SW480 (cell line): Measurements from ENCODE around the gene SPTAN1.
"Not testable (repeated sequence)": the region's sequence is repeated elsewhere in the genome, so short reads cannot be mapped to it uniquely, and the experiment has no call there.

Experiments used
- DNase-seq: peaks from one replicate; pipeline ENCODE4 v3.0.0-alpha.2; 2016; ENCODE audit warnings: low spot score

Gene SPTAN1

GRCh38 chr9:128552153-128552743 is at the start of gene SPTAN1:
Gene SPTAN1 (plus strand): TSS chr9:128552587. CDS start chr9:128566741, 14,154 bp downstream.
- DNase-seq, result peak; percentile 89

DNA sequence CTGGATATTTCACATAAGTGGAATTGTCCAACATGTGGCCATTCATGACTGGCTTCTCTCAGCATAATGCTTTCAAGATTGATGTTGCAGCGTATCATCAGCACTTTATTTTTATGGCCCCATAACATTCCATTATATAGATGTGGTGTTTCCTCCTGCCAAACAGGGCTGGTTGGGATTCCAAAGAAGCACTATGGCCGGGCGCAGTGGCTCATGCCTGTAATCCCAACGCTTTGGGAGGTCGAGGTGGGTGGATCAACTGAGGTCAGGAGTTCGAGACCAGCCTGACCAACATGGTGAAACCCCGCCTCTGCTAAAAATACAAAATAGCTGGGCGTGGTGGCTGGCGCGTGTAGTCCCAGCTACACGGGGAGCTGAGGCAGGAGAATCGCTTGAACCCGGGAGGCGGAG is 49.0 kb upstream of the SPTAN1 start:
- DNase-seq, result not testable (repeated sequence)

DNA sequence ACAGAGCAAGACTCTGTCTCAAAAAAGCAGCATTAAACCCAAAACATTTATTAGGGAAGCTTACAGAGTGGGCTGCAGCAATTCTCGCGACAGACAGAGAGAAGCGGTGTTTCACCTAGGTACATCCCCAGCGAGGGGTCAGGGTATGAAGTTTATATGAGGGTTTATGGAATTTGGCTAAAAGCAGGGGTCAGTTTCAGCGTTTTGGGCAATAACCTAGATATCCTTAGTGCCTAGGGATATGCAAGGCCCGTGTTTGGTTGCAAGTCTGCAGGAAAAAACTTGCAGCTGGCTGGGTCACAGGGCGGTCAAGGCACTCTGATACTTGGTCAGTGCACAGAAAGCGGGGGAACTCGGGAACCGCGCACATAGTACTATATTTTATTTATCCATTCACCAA is 48.5 kb upstream of the SPTAN1 start:
- no peak for DNase-seq

DNA sequence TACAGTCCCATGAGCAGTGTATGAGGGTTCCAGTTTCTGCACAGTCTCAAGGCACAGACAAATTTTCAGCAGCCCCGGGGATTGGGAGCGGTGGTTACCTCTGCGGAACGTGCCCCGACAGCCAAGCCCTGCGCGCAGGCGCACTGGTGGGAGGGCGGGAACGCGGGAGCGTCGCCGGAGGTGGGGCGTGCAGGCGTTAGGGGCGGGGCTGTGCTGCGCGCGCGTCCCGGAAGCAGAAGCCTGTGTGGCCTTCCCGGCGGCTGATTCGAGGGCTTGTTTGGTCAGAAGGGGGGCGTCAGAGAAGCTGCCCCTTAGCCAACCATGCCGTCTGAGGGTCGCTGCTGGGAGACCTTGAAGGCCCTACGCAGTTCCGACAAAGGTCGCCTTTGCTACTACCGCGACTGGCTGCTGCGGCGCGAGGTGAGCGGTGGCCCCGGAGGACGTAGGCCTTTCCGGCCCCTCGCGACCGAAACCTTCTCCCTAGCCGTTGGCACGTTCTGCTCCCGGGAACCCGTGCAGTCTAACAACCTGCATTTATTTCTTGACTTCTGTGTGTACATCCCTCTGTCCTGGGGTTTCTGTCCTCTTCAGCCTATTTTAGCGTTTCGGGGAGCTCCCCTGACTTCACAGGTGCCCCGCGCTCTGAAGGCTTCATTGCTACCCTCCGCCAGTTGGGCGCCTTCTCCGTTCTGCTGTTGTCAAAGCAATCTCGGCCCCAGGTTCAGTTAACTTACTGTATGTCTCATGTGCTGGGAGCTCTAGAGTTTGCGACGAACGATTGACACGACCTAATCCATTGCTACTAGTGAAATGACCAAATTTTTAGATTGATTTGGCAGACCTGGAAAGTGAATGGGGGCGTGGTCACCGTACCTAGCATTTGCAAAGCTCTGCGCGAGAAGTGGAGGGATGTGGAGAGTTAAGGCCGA is 47.6 kb upstream of the SPTAN1 start, which contains the start of gene GLE1:
Gene GLE1, plus strand, starts transcription at position 235 of the 929 bp plus-strand sequence. Its CDS starts 87 bp downstream, at position 322.
- DNase-seq, result peak; percentile 84

GRCh38 chr9:128505414-128505765 is 47.0 kb upstream of the SPTAN1 start:
- no peak for DNase-seq

DNA sequence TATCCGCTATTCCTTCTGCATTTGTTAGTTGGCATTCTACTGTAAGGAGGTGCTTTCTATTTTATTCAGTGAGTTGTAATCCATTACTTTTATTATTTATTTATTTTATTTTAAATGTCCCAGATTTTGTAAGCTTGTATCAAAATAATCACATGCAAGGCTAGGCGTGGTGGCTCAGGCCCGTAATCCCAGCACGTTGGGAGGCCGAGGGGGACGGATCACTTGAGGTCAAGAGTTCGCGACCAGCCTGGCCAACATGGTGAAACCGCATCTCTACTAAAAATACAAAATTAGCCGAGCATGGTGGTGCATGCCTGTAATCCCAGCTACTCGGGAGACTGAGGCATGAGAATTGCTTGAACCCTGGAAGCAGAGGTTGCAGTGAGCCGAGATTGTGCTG is 46.5 kb upstream of the SPTAN1 start:
- not testable (repeated sequence) for DNase-seq

- DNase-seq, result no peak
Measured at GRCh38 chr9:128512820-128513219, 39.6 kb upstream of the SPTAN1 start.

- no peak for DNase-seq
Measured at GRCh38 chr9:128521956-128522355, 30.4 kb upstream of the SPTAN1 start.

- no peak for DNase-seq
Measured at GRCh38 chr9:128523199-128523925, 29.0 kb upstream of the SPTAN1 start.

GRCh38 chr9:128526720-128527119 is 25.7 kb upstream of the SPTAN1 start:
- DNase-seq, result no peak

DNA sequence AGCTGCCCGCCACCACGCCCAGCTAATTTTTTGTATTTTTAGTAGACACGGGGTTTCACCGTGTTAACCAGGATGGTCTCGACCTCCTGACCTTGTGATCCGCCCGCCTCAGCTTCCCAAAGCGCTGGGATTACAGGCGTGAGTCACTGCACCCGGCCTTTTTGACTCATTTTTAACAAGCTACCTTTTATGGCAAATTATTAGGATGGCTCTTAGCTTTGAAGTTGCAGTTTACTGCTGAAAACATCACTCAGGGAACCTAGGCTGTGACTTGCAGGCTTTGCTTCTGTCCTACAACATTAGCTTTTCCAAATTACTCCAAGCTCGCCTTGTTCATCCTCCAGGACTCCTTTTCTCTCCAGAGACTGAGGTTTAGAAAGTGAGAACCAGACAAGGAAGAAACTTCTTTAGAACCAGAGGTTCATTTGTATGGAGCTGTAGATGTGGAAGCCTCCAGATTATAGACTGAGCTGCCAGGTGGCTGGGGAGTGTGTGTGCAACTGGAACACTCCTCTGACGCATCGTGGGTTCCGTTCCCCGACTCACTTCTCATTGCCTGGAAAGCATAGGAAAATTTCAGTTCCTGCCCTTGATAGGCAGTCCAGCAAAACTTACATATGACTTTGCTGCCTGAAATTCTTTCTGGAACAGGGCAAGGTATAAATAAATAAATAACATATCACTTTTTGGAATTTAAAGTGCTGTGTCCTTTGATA is 23.8 kb upstream of the SPTAN1 start:
- no peak for DNase-seq

DNA sequence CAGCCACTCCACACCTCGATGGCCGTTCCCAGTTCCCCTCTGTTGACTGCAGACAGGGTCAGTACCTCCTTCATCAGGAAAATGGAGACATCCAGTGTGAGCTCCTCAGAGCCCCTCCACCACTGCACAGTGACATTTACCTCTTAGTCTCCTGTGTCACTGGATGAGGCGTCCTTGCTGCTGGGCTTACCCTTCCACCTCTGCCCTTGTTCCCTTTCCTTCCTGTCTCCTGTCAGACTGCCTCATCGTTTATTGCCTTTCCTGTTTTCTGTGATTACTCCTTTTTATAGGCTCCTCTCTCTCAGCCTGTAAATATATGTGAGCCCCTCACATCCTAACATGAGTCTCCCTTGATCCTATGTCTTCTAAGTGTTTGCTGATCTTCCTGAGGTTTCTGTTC is 23.2 kb upstream of the SPTAN1 start:
- no peak for DNase-seq

DNA sequence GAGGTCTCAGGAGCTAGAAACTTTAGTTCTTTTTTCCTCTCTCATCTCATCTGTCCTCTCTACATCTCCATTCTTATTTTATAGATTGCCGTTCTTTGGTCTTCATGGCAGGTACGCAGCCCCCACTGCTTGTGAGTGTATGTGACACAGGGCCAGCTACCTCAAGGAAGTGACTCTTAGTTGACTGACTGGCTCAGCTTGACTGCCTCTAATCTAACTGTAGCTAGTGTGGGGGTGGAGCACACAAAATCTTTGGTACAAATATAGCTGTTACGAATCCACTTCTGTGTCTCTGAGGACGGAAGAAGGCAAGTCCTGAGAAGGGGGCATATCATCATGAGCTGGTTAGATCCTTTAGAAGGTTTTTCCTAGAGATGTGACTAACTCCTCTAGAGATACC is 19.8 kb upstream of the SPTAN1 start:
- no peak for DNase-seq

DNA sequence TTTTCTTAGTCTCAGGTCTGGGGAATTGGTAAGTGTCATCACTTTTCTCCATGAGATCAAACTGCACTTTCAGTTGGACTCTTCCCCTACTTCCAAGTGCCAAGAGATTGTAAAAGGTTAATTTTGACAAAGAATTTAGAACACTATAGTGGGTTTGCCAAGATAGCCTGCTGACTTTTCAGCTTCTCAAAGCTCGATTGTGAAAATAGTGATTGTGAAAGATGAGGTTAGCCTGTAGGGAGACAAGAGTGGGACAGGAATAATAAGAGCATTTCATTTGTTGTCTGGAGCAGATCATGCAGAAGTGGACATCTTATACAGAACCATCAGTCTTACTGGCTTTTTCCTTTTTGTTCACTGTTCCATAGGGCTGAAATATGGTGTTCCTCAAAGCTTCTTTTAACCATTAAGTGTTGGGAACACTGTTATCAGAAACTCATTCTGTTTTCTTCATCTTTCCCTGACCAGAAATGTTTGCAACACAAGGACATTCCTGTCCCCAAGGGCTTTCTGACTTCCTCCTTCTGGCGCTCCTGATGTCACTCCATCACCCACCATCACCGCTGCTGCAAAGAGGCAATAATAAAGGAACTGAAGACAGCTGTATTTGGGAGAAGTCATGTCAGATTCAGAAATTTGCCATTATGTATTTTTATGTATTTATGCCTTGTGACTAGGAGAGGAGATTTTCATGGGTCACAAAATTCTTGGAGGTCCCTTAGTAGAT is 11.6 kb upstream of the SPTAN1 start:
- DNase-seq, result no peak

DNA sequence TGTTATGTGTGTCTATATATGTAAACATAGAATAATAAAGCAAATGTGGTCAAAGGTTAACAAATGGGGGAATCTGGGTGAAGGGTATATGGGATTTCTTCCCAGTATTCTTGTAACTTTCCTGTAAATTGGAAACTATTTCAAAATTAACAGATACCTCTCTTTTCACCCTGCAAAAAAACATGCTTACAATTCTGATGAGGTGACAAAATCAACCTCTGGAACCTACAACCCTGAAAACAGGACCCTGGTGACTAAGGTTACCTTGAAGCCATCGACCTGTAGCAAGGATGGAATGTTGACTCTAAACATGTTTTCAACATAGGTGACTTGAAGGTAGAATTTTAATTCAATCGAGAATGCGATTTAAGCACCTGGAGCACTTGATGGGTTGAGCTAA is 5.9 kb upstream of the SPTAN1 start:
- DNase-seq, result no peak

GRCh38 chr9:128548876-128549275 is 3.5 kb upstream of the SPTAN1 start:
- DNase-seq, result no peak

DNA sequence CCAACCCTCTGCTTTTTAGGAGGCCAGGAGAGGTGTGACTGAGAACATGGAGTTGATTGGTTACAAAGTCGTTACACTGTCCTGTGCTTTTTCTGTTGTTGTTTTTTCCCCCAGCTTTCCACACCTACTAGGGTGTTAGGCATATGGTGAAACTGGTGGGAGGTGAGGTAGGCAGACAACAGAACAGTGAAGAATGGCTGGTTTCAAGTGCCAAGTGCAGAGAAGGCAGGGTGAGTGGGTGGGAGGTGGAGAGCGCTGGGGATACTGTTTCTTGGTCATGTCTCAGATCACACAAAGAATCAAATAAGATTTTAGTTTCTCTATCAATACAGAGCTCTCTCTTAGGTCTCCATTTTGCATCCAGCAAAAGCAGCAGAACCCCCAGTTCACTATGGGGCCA is 2.2 kb upstream of the SPTAN1 start:
- no peak for DNase-seq

DNA sequence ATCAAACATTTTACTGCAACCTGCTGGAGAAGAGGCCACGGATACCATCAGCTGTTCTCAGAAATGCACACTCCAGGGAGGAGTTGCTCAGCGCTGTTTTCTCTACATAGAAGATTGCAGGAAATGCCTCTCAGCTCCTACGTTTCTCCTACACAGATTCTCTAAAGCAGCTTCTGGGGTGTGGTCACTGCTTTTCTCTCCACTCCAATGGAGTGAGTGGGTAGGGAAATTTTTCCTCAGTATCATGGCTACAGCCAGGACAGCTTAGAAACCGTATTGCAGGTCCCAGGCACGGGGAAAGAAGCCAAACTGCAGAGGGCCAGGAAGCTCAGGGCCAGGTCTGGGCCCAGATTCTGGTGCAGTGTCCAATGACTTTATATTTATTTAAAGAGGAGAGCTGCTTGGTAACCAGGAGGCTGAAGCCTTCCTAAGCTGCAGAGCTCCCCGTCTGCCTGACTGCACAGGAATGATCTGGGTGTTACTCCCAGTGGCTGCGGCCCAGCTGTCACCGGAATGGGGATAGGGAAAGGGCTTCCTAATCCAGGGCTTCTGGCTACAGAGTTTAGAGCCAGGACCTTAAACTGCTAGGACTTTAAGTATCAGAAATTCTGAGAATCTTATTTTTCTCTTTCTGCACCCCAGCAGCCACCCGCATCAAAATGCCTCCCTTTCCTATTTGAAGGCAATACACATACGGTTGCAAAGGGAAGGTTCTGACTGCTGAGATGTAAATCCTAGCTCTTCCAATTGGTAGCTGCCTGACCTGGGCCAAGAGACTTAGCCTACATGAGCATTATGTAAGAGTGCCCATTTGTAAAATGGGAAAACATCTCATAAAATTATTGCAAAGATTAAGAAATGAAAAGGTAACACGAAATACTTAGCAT is 1.4 kb upstream of the SPTAN1 start:
- DNase-seq, result peak; percentile 34

DNA sequence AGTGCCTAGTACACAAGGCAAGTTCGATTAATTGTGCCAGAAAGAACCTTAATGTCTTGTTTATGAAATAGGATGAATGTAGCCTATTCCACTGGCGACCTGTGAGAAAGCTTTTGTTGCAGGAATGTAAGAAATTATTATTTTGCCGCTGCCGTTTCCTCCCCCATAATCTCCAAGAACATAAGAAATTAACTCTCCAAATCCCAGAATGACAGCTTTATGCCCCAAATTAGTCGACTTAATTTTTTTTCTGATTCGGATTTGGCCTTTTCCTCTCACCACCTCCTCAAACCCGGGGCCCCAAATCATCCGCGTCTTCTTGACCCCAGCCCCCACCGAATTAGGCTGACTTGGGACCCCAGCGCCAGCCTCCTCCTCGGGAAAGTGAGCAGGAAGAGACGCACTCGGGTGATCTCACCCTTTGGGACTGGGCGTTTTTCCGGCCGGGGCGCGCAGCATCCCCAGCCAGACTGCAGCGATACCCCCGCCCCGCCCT is 682 bp upstream of the SPTAN1 start:
- no peak for DNase-seq

- DNase-seq, result peak; percentile 56
Measured at GRCh38 chr9:128552744-128553440, 505 bp downstream of the SPTAN1 start.
